ENCODE results near the gene POLD1.

- no peak for TF ChIP-seq CTCF (IDR thresholded peaks at IDR 0.05)
- TF ChIP-seq POLR2A (IDR thresholded peaks at IDR 0.05): no peak
These were observed 22.7 kb upstream of the POLD1 start for GRCh38 chr19:50361290-50362029.
